HG02943 (cell line): ENCODE measurements around the gene SPINK4.

ENCODE experiments used
- ATAC-seq: cut with Tn5 transposase; IDR thresholded peaks from one replicate; pipeline ENCODE4 v1.9.1; 2021; ENCODE audit warnings: mild to moderate bottlenecking, low read depth, moderate library complexity; ENCODE audit not compliant: unreplicated experiment

SPINK4 gene

DNA sequence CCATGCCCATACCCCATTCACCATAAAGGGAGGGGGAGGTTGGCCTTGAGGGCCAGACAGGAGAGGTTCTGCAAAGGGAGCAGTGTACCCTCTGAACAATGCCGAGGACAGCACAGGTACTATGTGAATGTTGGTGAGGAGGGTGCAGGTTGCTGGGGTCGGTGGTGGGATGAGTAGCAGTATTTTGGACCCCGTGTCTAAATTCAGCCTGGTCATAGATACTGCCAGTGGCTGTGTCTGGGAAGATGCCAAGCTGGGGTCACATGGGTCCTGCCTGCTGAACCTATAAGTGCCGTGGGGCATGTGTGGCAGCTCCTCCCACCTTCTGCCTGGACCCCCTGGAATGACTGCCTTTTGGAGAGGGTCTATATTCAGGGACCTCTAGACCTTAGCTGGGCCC, 11.4 kb upstream of the SPINK4 start:
- ATAC-seq: no peak

DNA sequence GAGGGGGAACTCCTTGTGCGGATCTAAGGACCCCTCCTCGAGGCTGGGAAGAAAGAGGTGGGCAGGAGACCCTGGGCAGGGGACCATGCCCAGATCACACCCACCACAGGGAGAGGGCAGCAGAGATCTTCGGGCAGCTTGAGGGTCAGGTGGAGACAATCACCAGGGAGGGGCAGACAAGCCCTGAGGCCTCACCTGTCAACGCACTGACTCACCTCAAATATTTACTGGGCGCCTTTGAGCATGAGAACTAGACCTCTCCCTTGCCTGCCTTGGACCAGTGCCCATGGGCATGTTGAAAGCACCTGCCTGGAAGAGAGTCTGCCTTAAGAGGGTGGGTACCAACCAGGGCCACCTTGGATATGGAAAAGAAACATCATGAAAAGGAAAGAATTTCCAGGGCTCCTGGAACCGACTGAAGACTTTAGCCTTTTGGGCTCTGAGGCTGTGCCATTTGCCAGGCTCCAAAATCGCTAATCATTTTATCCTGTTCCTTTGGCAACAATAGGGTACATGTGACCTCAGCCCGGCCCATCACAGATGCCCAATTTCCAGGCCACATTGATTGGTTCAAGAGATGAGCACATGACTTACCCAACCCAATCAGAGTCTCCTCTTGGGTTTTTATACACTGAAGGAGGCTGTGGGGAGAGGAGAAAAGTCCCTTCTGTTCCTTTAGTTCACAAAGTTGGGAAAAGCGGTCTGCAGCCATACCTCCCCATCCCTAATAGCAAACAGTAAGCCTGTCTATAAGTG, 10.4 kb upstream of the SPINK4 start:
- ATAC-seq: no peak

DNA sequence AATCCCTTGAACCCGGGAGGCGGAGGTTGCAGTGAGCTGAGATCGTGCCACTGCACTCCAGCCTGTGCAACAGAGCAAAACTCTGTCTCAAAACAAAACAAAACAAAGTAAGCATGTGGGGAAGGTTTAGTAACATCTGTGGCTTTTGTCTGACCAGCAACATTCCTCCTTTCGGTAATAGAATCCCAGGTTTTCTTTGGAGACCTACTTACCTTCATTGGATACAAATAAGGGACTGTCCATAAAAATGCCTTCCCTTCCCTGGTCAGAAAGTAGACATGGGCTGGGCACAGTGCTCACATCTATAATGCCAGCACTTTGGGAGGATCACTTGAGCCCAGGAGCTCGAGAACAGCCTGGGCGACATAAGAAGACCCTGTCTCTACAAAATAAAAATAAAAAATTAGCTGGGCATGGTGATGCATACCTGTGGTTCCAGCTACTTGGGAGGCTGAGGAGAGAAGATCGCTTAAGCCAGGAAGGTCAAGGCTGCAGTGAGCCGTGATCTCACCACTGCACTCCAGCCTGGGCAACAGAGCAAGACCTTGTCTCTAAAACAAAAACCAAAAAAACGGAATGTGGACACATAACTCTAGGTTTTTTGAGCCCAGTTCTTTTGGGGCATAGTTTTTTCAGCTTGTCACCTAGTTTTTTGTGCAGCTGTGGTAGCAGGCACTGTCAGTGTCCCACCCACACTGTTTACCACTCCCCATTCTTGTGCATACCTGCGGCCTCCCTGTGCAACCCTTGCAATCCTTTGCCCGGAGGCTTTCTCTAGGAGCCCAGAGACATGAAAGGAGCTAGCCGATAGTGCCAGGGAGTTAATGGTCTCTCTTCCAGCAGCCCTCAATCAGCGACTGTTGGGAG, 9.0 kb upstream of the SPINK4 start:
- no peak for ATAC-seq

DNA sequence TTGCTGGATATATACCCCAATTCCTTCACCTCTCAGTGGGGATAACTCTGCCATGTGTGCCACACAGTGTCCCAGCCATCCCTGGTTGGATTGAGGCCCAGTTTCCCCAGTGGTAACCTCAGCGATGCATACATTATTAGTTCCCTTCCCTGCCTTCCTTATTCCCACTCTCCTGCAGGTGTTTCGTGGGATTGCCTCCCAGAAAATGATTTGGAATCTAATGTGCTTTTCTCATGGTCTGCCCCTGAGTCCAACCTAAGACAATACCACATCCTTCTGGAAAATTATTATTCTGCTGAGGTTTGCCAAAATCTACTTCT, 8.4 kb upstream of the SPINK4 start:
- ATAC-seq: no peak

DNA sequence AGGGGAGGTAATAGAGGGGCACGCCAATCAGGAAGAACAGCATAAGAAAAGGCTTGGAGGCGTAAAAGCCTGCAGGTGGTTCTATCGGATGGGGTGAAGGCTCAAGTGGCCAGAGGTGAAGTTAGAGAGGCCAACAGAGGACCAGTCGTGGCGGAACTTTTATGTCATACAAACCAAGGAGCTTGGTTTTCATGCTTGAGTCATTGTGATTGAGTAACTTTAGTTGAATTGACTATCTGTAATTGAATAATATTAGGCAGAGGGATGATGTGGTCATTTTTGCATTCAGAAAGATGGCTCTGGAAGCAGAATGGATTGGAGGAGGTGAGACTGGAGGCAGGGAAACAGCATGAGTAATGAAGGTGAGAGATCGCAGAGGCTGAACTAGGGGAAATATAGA, 7.2 kb upstream of the SPINK4 start:
- no peak for ATAC-seq

DNA sequence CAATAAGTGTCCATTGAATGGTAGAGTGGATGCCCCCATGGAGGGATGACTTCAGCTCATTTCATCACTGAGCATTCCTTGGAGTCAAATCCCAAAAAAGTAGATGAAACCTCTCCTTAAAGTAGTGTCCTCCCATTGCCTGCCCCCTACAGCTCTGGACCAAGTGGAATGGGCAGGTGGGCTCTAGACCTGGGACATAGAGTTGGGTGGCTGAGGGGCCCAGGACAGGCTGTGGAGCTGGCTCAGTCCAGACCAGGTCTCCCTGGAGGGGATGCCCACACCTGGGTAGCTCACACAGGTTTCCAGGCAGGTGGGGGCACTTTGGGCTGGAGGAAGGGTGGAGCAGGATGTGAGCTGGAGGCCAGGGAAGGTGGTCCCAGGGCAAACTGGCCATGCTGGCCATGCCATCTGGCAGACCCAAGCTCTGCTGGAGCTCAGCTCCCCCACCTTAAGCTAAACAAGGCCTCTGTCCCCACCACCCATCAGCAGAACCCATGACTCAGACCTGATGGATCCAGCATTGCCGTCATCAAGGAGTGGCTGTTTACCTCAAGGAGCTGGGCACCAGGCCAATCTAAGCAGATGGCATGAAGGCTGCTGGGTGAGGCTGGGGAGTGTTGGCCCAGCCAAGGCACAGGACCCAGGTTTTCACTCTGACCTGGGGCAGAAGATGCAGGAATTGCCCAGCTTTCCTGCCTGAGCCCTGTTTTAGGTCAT, 6.2 kb upstream of the SPINK4 start:
- no peak for ATAC-seq

DNA sequence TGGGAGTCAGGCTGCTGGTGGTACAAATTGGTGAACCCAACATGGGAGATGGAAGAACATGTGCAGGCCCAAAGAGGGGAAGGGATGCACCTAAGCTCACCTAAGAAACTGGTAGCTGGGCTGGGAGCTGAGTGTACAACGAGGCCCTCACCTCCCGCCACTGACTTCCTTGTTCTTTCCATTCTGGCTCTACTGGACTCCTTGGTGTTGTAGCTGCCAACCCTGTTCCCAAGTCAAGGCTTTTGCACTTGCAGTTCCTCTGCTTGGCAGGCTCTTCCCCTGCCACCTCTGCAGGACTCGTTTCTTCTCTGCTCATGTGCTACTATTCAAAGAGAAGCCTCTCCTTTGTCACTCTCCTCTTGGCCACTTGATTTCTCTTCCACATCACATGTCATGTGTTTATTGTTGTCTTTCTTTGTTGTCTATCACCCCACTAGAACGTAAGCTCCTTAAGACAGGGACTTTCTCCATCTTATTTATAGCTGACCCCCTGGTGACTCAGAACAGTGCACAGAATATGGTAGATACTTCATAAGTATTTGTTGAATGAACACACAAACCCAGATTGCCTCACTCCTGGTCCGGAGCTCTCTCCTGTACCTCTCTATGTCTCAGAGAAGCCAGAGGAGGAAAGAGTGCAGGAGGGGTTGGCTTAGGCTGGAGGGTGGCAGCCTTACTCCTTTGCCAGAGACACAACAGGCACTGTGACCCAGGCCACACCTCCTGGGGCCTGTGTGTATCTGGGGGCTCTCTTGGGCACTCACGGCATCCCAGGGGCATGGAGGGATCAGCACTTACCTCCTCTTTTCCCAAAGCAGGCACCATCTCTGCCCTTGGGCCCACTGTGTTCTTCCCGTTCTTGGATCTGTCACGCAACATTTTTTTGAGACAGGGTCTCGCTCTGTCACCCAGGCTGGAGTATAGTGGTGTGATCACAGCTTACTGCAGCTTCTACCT, 5.2 kb upstream of the SPINK4 start:
- no peak for ATAC-seq

DNA sequence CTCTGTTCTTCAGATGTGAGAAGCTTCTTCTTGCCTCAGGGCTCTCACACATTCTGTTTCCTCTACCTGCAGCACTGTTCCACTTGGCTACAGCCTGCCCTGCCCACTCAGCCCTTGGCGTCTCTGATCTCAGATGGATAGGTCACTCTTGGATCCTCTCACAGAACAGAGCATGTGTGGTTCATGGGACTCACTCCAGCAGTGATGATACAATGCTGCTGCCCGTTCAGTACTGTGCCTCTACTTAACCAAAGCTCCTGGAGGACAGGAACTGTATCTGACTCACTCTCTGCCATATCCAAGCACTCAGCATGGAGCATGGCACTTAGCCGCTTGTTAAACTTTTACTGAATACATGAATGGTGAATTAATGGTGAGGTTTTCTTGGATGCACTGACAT, 3.4 kb upstream of the SPINK4 start:
- no peak for ATAC-seq

DNA sequence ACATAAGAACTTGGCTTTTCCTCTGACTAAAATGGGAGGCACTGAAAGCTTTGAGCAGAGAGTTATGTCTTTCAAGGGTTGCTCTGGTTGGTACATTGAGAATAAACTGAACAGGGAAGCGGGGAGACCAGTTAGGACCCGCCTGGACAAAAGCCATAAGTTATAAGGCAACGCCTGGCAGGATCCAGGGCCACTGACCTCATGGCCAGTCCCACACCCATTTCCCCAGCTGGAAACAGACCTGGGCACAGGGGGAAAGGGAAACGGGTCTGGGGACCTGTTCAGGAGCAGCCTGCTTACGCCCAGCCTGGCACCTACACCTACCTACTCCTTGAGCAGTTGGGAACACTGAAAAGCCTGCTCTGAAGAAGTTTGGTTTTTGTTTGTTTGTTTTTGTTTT, 1.3 kb downstream of the SPINK4 start:
- ATAC-seq: no peak

DNA sequence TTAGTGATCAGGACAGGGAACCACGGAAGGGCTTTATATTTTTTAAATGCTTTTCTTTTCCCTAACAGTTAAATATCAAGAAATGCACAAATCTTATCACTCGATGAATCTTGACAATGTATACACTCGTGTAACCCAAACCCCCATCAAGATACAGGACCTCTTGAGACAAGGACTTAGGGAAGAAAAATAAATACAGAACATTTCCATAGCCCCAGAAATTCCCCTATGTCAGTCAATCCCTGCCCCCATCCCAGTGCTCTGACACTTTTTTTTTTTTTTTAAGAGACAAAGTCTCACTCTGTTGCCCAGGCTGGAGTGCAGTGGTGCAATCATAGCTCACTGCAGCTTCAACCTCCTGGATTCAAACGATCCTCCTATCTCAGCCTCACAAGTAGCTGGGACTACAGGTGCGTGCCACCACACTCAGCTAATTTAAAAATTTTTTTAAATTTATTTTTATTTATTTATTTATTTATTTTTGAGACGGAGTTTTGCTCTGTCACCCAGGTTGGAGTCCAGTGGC, 2.7 kb downstream of the SPINK4 start:
- no peak for ATAC-seq

DNA sequence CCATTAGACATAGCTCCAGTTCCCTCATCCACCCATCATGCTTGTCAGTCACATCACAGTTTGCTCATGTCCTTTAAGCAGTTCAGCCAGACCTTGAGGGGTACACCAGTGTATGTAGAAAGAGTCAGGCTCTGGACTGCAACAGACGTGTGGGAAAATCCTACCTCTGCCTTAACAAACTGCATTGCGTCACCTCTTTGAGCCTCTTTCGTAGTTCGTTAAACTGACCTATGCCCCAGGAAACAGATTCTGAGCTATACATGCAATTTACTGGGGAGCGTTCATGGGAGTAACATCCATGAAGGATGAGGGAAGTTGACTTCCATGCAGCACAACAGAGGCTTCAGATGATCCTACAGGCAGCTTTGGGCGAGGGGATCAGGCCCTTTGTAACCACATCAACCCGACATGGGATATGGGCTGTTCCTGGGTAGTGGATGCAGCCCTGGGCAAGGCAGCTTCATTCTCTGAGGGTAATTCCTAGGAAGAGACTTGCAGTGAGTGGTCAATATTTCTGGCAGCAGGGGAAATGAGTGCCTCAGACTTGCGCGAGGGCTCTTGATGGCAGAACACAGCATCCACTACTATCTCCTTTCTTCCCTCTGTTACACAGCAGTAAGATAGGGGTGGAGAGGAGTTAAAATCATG, 4.3 kb downstream of the SPINK4 start:
- no peak for ATAC-seq

DNA sequence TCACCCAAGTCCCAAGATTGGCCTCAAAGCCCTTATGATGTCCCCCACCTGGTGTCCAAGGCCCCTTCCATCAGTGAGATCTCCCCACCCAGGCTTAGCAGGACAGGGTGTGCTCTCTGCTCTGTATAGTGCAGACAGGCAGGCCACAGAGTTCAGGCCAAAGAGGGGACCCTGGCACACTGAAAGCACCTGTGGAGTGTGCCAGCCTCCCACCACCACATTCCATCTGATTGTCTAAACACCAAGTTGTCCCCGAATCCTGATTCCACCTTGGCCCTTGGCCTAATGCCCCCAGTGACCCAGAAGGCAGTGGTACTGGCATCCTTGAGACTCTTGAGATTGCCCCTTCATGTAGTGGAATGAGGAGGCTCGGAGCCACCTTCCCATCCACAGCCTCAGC, 5.4 kb downstream of the SPINK4 start:
- no peak for ATAC-seq

DNA sequence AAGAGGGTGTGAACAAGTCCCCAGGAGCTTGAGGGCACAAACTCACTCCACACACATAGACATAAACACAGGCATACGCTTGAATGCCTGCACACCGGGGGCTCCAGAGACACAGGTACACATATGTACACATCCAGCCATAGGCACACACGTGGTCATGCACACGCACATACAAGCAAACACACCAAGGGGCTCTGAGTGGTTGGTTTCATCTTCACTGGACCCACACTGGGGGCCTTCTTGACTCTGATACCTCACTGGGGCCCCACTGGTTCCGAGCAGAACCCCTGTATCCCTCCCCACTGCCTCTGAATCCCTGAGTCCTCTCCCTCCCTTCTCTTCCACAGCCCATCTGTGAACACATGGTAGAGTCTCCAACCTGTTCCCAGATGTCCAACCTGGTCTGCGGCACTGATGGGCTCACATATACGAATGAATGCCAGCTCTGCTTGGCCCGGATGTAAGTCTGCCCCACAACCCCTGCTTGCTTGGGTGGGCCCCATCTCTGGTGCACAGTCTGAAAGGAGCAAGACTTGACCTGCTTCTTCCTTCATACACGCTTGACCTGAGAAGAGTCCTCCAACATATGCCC, 6.4 kb downstream of the SPINK4 start:
- no peak for ATAC-seq

DNA sequence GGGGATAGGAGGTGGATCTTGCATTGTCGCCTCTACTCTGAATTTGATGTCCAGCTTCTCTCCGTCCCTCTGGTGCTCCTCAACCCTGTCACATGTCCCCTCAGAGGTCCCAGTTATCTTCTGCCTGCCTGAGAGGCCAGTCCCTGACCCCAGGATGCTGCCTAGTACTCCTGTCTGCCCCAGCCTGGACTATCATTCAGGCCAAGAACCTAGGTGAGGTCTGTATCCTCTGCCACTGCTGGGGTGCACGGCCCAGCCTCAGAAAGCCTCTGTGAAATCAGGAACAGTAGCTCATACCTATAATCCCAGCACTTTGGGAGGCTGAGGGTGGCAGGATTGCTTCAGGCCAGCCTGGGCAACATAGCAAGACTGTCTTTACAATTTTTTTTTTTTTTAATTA, 8.6 kb downstream of the SPINK4 start:
- ATAC-seq: no peak

DNA sequence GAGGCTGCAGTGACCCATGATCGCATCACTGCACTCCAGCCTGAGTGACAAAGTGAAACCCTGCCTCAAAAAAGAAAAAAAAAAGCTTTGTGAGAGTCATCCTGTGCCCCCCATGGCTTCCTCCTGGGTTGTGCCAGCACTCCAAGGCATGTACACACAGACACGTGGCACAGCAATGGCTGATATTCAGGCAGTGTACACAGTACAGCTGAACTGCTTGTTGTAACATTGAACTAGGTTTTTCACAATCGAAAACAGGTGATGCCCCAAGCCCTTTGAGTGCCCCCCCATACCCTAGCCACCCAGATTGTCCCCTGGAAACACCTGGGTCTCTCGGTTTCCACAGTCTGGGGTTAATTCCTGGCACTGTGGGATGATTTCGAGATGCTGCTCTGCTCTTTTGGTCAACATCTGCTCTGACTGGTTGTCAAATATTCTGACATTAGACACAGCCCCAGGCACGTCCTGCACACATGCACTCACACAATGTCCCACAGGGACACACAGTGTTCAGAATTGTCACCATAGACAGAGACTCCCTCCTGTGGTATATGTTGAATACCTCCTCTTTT, 9.2 kb downstream of the SPINK4 start:
- no peak for ATAC-seq

DNA sequence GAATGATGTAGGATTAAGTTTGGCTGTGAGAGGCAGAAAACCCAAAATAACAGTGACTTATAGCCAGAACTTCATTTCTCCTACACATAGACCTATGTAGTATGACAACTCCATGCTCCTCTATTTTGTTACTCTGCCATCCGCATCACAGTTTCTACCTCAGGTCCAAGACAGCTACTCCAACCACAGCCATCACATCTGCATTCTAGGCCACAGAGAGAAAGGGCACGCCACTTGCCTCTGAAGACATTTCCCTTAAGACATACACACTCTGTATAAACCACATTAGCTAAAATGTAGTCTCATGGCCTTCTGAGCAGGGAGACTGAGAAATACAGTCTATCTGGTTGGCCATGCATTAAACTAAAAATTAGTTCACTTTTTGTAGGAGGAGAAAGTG, 10.0 kb downstream of the SPINK4 start:
- no peak for ATAC-seq

DNA sequence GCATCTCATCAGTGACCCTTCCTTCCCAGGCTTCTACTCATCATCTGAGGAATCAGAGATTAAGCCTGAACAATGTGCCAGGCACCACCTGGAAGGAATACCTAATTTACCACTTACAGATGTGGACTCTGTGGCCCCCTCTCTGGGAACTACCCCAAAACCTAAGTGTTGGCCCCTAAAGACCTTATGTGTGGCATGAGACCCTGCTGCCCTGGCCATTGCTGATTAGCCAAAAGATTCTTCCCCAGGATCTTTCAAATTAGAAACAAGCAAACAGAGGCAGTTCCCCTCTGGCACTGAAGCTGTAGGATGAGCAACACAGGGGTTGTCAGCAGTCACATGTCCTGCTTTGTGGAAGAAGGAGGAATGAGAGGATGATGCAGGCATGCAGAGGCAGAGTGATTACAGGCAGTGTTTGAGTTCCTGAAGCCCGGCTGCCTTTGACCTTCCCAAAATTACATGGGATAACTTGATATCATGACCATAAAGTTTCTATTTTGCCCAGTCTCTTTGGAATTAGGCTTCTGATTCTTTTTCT, 10.6 kb downstream of the SPINK4 start:
- no peak for ATAC-seq

DNA sequence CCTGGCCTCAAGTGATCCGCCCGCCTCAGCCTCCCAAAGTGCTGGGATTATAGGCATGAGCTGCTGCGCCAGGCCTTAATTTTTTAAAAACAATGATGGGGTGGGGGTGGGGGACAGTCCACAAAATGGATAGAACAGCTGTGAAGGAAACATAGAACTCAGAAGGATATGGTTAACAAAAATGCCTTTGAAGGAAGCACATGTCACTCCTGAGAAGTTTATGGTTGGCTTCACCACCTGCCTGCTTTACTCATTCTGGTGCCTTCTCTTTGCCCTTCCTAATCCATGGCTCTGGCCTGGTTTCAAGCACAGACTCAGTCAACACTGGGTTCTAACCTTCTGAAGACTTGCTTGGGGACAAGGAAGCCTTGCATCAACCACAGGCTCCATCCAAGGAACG, 14.2 kb downstream of the SPINK4 start:
- no peak for ATAC-seq

DNA sequence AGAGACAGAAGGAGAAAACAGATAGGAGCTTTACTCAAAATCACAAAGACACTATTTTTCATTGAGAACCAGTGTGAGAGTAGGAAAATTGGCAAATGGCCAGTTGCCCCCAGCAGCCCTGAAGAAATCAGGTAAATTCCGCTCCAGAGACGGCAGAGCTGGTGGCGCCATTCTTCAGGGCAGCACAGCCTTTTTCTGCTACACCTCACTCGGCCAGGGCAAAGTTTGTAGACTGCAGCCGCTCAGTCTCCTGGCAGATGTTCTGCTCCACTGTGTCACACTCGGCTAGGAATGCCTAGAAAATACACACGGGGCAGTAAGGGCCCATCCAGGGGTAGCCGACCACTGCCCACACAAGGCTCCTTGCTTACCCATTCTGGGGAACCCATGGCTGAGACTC, 15.0 kb downstream of the SPINK4 start:
- no peak for ATAC-seq
